C1 segment of cervical spinal cord (tissue), 14 donors: ENCODE results near the gene TMEM61.
"Not testable (repeated sequence)": the region's sequence is repeated elsewhere in the genome, so short reads cannot be mapped to it uniquely, and the experiment has no call there.

Source experiments
- DNase-seq, 14 donors: peaks; one replicate each; lab custom pipeline; 2025; lab: John Stamatoyannopoulos, UW

TMEM61 gene

GRCh38 chr1:54980528-54981241 lies at the start of gene TMEM61:
Gene TMEM61, plus strand, starts transcription at chr1:54980628. Its CDS starts 438 bp downstream, at chr1:54981066.
- peak in 2 of 14 donors; percentile 15 to 35 for DNase-seq

- no peak for DNase-seq
Measured at GRCh38 chr1:54931275-54931840, 49.1 kb upstream of the TMEM61 start.

DNA sequence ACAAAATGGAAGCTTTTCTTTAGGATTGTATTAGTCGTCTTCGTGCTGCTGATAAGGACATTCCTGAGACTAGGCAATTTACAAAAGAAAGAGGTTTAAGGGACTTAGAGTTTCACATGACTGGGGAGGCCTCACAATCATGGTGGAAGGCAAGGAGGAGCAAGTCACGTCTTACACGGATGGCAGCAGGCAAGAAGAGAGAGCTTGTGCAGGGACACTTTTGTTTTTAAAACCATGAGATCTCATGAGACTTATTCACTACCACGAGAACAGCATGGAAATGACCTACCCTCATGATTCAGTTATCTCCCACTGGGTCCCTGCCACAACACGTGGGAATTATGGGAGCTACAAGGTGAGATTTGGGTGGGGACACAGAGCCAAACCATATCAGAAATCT lies 46.3 kb upstream of the TMEM61 start:
- DNase-seq = not testable (repeated sequence)

GRCh38 chr1:54934869-54935268 lies 45.6 kb upstream of the TMEM61 start:
- DNase-seq = no peak

DNA sequence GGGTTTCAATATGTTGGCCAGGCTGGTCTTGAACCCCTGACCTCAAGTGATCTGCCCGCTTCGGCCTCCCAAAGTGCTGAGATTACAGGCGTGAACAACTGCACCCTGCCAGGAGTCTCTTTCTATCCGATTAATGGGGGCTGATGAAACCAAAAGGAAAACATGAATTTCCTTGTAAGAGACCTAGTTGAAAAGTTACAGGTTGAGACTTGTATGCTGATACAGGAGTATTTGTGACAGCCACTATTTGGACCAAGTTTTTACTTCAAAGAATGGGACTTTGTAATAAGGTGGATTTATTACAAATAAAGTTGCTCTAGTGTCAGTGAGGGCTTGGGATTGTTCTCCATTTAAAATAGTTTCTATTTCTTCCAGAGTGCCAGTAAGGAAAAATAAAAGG lies 43.6 kb upstream of the TMEM61 start:
- DNase-seq = no peak

GRCh38 chr1:54937469-54937868 lies 43.0 kb upstream of the TMEM61 start:
- no peak for DNase-seq

GRCh38 chr1:54938955-54939354 lies 41.5 kb upstream of the TMEM61 start:
- not testable (repeated sequence) for DNase-seq

DNA sequence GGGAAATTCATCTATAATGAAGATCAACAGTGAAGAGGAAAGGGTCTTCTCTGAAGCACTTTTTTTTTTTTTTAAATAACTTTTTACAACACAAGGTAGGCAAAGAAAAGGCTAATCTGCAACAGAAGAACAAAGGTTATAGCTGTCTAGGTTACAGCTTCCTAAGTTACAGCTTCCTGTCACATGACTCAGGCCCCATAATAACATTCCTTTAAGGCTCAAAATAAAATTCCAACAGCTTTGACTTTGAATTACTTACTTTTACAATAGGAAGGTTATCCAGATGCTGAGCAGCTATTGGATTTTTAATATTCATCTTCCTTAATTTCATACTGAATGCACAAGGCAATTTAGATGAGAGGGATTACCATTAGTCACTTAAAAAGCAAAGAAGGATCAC lies 40.4 kb upstream of the TMEM61 start:
- no peak for DNase-seq

DNA sequence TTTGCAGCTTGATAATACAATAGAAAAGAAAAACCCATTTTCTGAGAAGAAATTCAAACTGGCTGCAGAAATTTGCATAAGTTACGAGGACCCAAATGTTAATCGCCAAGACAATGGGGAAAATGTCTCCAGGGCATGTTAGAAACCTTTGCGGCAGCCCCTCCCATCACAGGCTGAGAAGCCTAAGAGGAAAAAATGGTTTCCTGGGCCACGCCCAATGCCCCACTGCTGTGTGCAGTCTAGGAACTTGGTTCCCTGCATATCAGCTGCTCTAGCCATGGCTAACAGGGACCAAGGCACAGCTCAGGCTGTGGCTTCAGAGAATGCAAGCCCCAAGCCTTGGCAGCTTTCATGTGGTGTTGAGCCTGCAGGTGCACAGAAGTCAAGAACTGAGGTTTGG lies 37.5 kb upstream of the TMEM61 start:
- DNase-seq = no peak

DNA sequence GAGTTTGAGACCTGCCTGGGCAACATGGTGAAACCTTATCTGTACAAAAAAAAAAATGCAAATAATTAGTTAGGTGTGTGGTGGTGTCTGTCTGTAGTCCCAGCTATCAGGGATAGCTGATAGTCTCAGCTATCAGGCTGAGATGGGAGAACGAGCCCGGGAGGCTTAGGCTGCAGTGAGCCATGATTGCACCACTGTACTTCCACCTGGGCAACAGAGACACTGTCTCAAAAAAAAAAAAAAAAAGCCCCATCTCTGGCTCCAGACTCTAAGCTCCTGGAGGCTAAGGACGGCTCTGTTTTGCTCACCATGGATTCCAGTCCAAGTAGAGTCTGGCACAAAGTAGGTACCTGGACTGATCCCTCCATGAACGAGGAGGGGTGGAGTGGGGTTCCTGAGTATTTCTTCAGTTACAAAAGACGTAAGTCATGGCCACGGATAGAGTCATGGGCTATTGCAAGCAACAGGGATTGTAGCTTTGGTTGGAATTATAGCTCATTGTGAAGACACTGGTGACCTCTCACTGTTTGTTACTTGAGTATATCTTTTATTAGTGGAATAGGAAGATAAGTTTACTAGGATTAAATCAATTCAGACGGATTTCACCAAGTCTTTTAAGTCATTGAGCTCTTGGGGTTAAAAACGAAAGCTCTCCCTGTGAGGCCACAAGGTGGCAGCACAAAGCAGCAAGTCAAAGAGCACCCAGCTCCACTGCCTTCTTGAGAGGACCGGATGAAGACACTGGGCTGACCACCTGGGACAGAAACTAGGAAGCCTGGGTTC lies 35.6 kb upstream of the TMEM61 start:
- DNase-seq = peak in 11 of 14 donors; percentile 8 to 59 (median 37)

- no peak for DNase-seq
Measured at GRCh38 chr1:54945393-54945936, 35.0 kb upstream of the TMEM61 start.

GRCh38 chr1:54947540-54947939 lies 32.9 kb upstream of the TMEM61 start:
- DNase-seq = no peak

- DNase-seq = no peak
Measured at GRCh38 chr1:54949053-54949452, 31.4 kb upstream of the TMEM61 start.

DNA sequence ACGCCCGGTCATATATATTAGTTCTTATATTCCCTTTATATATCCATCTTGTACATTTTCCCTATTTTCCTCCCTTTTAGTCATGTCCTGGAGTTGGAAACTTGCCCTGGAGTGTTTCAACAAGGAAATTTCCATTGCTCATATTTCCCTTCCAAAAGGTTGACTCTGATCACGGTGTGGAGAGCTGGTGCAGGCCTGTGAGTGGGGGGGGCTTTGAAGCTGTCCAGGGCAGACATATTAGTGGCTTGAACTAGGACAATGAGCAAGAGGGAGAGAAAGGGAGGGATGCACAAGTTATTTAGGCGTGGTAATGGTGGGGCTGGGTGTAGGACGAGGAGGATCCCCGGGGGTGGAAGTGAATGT lies 30.4 kb upstream of the TMEM61 start:
- DNase-seq = peak in 1 of 14 donors; percentile 53

- DNase-seq = peak in 13 of 14 donors; percentile 27 to 89 (median 75)
Measured at GRCh38 chr1:54950369-54951163, 29.9 kb upstream of the TMEM61 start.

GRCh38 chr1:54951810-54952226 lies 28.6 kb upstream of the TMEM61 start:
- no peak for DNase-seq

GRCh38 chr1:54952950-54953718 lies 27.3 kb upstream of the TMEM61 start:
- no peak for DNase-seq

- no peak for DNase-seq
Measured at GRCh38 chr1:54953846-54954245, 26.6 kb upstream of the TMEM61 start.

- no peak for DNase-seq
Measured at GRCh38 chr1:54955359-54955758, 25.1 kb upstream of the TMEM61 start.

GRCh38 chr1:54956726-54957125 lies 23.7 kb upstream of the TMEM61 start:
- DNase-seq = no peak

GRCh38 chr1:54959241-54959640 lies 21.2 kb upstream of the TMEM61 start:
- DNase-seq = no peak
